Cardiac muscle cell (in vitro differentiated cells and primary cell): ENCODE results near the gene MYMK. TPM values are rescaled to one million over a fixed set of nuclear protein-coding genes. Genes with fewer than 3 reads are reported as not detected.
A peak's percentile ranks its signal among the peaks of the same experiment; 100 is the strongest.

Experiments used
- DNase-seq, 2 donors: peaks; one replicate each; pipeline versions ENCODE4 v3.0.0 to v3.0.0-alpha.2; 2010 to 2017; ENCODE audit warnings: low read depth in 1 of 2, low spot score in 1 of 2
- H3K27ac ChIP-seq: fragments of 200-600 bp; sonication (generic); 2 replicates; pipeline ENCODE4 v1.5.1; 2016
- H3K27me3 ChIP-seq: fragments of 200-600 bp; sonication (generic); 2 replicates; pipeline ENCODE4 v1.6.0; 2016; ENCODE audit warnings: control low read depth
- H3K36me3 ChIP-seq: fragments of 200-600 bp; sonication (generic); 2 replicates; pipeline ENCODE4 v1.5.1; 2016; ENCODE audit warnings: control low read depth
- H3K4me1 ChIP-seq: fragments of 200-600 bp; sonication (generic); 2 replicates; pipeline ENCODE4 v1.8.1; 2017; ENCODE audit warnings: low read depth, mild to moderate bottlenecking, mixed run types
- H3K4me3 ChIP-seq: fragments of 200-600 bp; sonication (generic); 2 replicates; pipeline ENCODE4 v1.5.1; 2016; ENCODE audit warnings: mild to moderate bottlenecking
- H3K9me3 ChIP-seq: fragments of 200-600 bp; sonication (generic); 2 replicates; pipeline ENCODE4 v1.5.1; 2017; ENCODE audit warnings: low read depth, mild to moderate bottlenecking, control low read depth
- polyA plus RNA-seq: library from polyadenylated mRNA; unstranded; fragments of >200 nt; fragmentation: Nextera tagmentation; extraction: Ambion mirVana; gene quantifications from 2 replicates; pipeline ENCODE4 v1.2.1, GENCODE V29; 2016
- total RNA-seq: library from RNA; depleted of rRNA; stranded (reverse); fragments of >200 nt; gene quantifications from 2 replicates; pipeline ENCODE4 v1.2.3, GENCODE V29; 2016
- TF ChIP-seq, protein P1 (sequence below): IDR thresholded peaks from 2 replicates; pipeline ENCODE4 v1.5.1; 2012; ENCODE audit warnings: low read depth, mild to moderate bottlenecking, low read length

MYMK gene
- total and polyA plus RNA-seq, 2 experiments from 2014 or later = not detected

DNA sequence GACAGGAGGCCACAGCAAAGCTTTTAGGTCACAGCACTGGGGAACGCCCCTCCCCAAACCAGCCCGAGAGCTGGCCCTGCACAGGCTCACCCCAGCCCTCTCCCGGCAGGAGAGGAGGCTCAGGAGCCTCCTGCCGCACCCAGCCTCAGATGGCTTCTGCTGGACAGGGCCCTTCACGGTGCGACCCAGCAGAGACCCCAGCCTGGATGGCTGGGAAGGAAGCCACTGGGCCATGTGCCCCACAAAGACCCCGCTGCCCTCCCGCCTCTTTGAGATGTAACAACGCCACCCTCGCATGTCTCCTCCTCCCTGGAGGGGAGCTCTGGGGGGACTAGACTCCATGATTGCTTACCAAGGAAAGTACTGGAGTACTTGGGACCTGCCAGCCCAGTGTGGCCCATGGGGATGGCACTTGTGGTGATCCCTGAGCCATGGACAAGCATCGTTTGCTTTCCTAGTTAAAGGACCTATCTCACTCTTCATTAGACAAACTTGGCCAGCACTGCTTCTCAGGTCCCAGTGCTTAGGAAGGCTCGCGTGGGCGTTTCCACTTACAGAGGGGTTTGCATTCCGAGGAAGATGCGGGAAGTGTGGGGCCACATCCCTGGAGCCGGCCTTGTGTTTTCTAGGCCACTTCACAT is 9.0 kb downstream of the MYMK start:
- TF ChIP-seq, protein P1, sequence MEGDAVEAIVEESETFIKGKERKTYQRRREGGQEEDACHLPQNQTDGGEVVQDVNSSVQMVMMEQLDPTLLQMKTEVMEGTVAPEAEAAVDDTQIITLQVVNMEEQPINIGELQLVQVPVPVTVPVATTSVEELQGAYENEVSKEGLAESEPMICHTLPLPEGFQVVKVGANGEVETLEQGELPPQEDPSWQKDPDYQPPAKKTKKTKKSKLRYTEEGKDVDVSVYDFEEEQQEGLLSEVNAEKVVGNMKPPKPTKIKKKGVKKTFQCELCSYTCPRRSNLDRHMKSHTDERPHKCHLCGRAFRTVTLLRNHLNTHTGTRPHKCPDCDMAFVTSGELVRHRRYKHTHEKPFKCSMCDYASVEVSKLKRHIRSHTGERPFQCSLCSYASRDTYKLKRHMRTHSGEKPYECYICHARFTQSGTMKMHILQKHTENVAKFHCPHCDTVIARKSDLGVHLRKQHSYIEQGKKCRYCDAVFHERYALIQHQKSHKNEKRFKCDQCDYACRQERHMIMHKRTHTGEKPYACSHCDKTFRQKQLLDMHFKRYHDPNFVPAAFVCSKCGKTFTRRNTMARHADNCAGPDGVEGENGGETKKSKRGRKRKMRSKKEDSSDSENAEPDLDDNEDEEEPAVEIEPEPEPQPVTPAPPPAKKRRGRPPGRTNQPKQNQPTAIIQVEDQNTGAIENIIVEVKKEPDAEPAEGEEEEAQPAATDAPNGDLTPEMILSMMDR = no peak
- DNase-seq = no peak
- H3K4me3 ChIP-seq = no peak overlapping the region
- no peak overlapping the region for H3K27ac ChIP-seq
- H3K36me3 ChIP-seq = no peaks in the 10 kb centered on the region
- no peaks in the 10 kb centered on the region for H3K9me3 ChIP-seq
- no peaks in the 10 kb centered on the region for H3K4me1 ChIP-seq
- H3K27me3 ChIP-seq = no peaks in the 10 kb centered on the region

- H3K36me3 ChIP-seq = no peaks in the 10 kb centered on the region
- DNase-seq = no peak
- no peaks in the 10 kb centered on the region for H3K27me3 ChIP-seq
- no peak overlapping the region for H3K4me3 ChIP-seq
- no peaks in the 10 kb centered on the region for H3K9me3 ChIP-seq
- TF ChIP-seq, protein P1 = no peak
- H3K4me1 ChIP-seq = no peaks in the 10 kb centered on the region
- H3K27ac ChIP-seq = no peak overlapping the region
Measured at GRCh38 chr9:133515240-133515610, 9.5 kb downstream of the MYMK start.

GRCh38 chr9:133514460-133515239 is 10.1 kb downstream of the MYMK start:
- Histone ChIP-seq H3K9me3 (no peaks in the 10 kb centered on the region), H3K27ac (no peak overlapping the region), H3K4me3 (no peak overlapping the region), H3K36me3 (no peaks in the 10 kb centered on the region), H3K4me1 (no peaks in the 10 kb centered on the region), H3K27me3 (no peaks in the 10 kb centered on the region)
- peak in 1 of 2 donors; percentile 63 for DNase-seq
- TF ChIP-seq, protein P1 = no peak

- no peak overlapping the region for H3K27ac ChIP-seq
- H3K4me3 ChIP-seq = no peak overlapping the region
- no peaks in the 10 kb centered on the region for H3K9me3 ChIP-seq
- H3K27me3 ChIP-seq = no peaks in the 10 kb centered on the region
- H3K4me1 ChIP-seq = peaks cover 5% of the 10 kb centered on the region
- H3K36me3 ChIP-seq = no peaks in the 10 kb centered on the region
- TF ChIP-seq, protein P1 = no peak
- no peak for DNase-seq
Measured at GRCh38 chr9:133513214-133514100, 11.3 kb downstream of the MYMK start.
